ENCODE measurements around the gene IPO13.

GRCh38 chr1:43912607-43913006 lies 34.1 kb upstream of the IPO13 start:
- TF ChIP-seq, protein P1, sequence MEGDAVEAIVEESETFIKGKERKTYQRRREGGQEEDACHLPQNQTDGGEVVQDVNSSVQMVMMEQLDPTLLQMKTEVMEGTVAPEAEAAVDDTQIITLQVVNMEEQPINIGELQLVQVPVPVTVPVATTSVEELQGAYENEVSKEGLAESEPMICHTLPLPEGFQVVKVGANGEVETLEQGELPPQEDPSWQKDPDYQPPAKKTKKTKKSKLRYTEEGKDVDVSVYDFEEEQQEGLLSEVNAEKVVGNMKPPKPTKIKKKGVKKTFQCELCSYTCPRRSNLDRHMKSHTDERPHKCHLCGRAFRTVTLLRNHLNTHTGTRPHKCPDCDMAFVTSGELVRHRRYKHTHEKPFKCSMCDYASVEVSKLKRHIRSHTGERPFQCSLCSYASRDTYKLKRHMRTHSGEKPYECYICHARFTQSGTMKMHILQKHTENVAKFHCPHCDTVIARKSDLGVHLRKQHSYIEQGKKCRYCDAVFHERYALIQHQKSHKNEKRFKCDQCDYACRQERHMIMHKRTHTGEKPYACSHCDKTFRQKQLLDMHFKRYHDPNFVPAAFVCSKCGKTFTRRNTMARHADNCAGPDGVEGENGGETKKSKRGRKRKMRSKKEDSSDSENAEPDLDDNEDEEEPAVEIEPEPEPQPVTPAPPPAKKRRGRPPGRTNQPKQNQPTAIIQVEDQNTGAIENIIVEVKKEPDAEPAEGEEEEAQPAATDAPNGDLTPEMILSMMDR (IDR thresholded peaks at IDR 0.05; ENCODE audit: low read depth, low read length, missing input control), result no peak
- no peak for TF ChIP-seq REST (IDR thresholded peaks at IDR 0.05)
- no peak for TF ChIP-seq ZBTB33 (IDR thresholded peaks at IDR 0.05)
- no peak for TF ChIP-seq SP1 (IDR thresholded peaks at IDR 0.05)
- no peak for TF ChIP-seq RXRA (IDR thresholded peaks at IDR 0.05)

Data from liver (tissue), 3 donors.